ENCODE results near the gene HOXB2. TPM values are rescaled to one million over a fixed set of nuclear protein-coding genes. Genes with fewer than 3 reads are reported as not detected.
"Not testable (repeated sequence)": the region's sequence is repeated elsewhere in the genome, so short reads cannot be mapped to it uniquely, and the experiment has no call there.

The HOXB2 gene
- total RNA-seq, 1 experiment from 2014 or later = 3.0 TPM

GRCh38 chr17:48541036-48541576 is 3.8 kb downstream of the HOXB2 start:
- no peak overlapping the region for H3K4me3 Mint-ChIP-seq (ENCODE audit: unreplicated experiment)
- CTCF ChIA-PET = no interaction called here
- BruUV-seq (replicated peaks) = no TSS peak

GRCh38 chr17:48540213-48540612 is 4.7 kb downstream of the HOXB2 start:
- Mint-ChIP-seq H3K27me3 (ENCODE audit: insufficient read depth, unreplicated experiment) (no peaks in the 10 kb centered on the region), H3K4me1 (ENCODE audit: insufficient read depth, unreplicated experiment) (no peaks in the 10 kb centered on the region), H3K36me3 (ENCODE audit: insufficient read depth, unreplicated experiment) (no peaks in the 10 kb centered on the region), H3K27ac (ENCODE audit: low read depth, unreplicated experiment) (no peak overlapping the region), H3K4me3 (ENCODE audit: unreplicated experiment) (no peak overlapping the region), H3K9me3 (ENCODE audit: unreplicated experiment) (no peaks in the 10 kb centered on the region)
- intact Hi-C loops (cut with micrococcal nuclease) = no loop called here
- TF ChIP-seq CTCF (IDR thresholded peaks at IDR 0.05; ENCODE audit: unreplicated experiment) = no peak
- no peak for DNase-seq (ENCODE audit: unreplicated experiment)
- ChIA-PET CTCF (interaction anchor here (0.6 kb wide), 2 partner anchors 8 to 113 kb away, joined by 3 read pairs; no protein-coding TSS in a partner anchor), POLR2A (no interaction called here)
- no TSS peak for BruUV-seq (replicated peaks)

More at GRCh38 chr17:48541036-48541576, 3.8 kb downstream of the HOXB2 start:
- Mint-ChIP-seq H3K27ac (ENCODE audit: low read depth, unreplicated experiment) (no peak overlapping the region), H3K36me3 (ENCODE audit: insufficient read depth, unreplicated experiment) (no peaks in the 10 kb centered on the region), H3K27me3 (ENCODE audit: insufficient read depth, unreplicated experiment) (no peaks in the 10 kb centered on the region), H3K4me1 (ENCODE audit: insufficient read depth, unreplicated experiment) (no peaks in the 10 kb centered on the region), H3K9me3 (ENCODE audit: unreplicated experiment) (no peaks in the 10 kb centered on the region)
- TF ChIP-seq CTCF (IDR thresholded peaks at IDR 0.05; ENCODE audit: unreplicated experiment) = no peak
- intact Hi-C loops (cut with micrococcal nuclease) = no loop called here
- DNase-seq (ENCODE audit: unreplicated experiment) = no peak
- POLR2A ChIA-PET = no interaction called here

- BruUV-seq (replicated peaks) = no TSS peak
- Mint-ChIP-seq H3K27ac (ENCODE audit: low read depth, unreplicated experiment) (no peak overlapping the region), H3K27me3 (ENCODE audit: insufficient read depth, unreplicated experiment) (no peaks in the 10 kb centered on the region), H3K4me1 (ENCODE audit: insufficient read depth, unreplicated experiment) (no peaks in the 10 kb centered on the region), H3K36me3 (ENCODE audit: insufficient read depth, unreplicated experiment) (no peaks in the 10 kb centered on the region), H3K9me3 (ENCODE audit: unreplicated experiment) (no peaks in the 10 kb centered on the region), H3K4me3 (ENCODE audit: unreplicated experiment) (no peak overlapping the region)
- ChIA-PET POLR2A (no interaction called here), CTCF (interaction anchor here (0.6 kb wide), 2 partner anchors 280 to 441 kb away, joined by 3 read pairs; no protein-coding TSS in a partner anchor)
- TF ChIP-seq CTCF (IDR thresholded peaks at IDR 0.05; ENCODE audit: unreplicated experiment) = no peak
- intact Hi-C loops (cut with micrococcal nuclease) = no loop called here
- no peak for DNase-seq (ENCODE audit: unreplicated experiment)
Measured at GRCh38 chr17:48539177-48539576, 5.7 kb downstream of the HOXB2 start.

GRCh38 chr17:48537316-48537715 is 7.6 kb downstream of the HOXB2 start:
- Mint-ChIP-seq H3K4me1 (ENCODE audit: insufficient read depth, unreplicated experiment) (no peaks in the 10 kb centered on the region), H3K27ac (ENCODE audit: low read depth, unreplicated experiment) (no peak overlapping the region), H3K27me3 (ENCODE audit: insufficient read depth, unreplicated experiment) (no peaks in the 10 kb centered on the region), H3K9me3 (ENCODE audit: unreplicated experiment) (no peaks in the 10 kb centered on the region), H3K36me3 (ENCODE audit: insufficient read depth, unreplicated experiment) (no peaks in the 10 kb centered on the region), H3K4me3 (ENCODE audit: unreplicated experiment) (no peak overlapping the region)
- BruUV-seq (replicated peaks) = no TSS peak
- no peak for TF ChIP-seq CTCF (IDR thresholded peaks at IDR 0.05; ENCODE audit: unreplicated experiment)
- POLR2A ChIA-PET = no interaction called here
- DNase-seq (ENCODE audit: unreplicated experiment) = no peak
- intact Hi-C loops (cut with micrococcal nuclease) = no loop called here
- CTCF ChIA-PET = no interaction called here

- H3K27ac Mint-ChIP-seq (ENCODE audit: low read depth, unreplicated experiment); POLR2A ChIA-PET; H3K36me3 Mint-ChIP-seq (ENCODE audit: insufficient read depth, unreplicated experiment); H3K4me1 Mint-ChIP-seq (ENCODE audit: insufficient read depth, unreplicated experiment); CTCF ChIA-PET; H3K4me3 Mint-ChIP-seq (ENCODE audit: unreplicated experiment); intact Hi-C loops (cut with micrococcal nuclease); DNase-seq (ENCODE audit: unreplicated experiment); BruUV-seq (replicated peaks); H3K9me3 Mint-ChIP-seq (ENCODE audit: unreplicated experiment): not testable (repeated sequence)
- peaks cover 13% of the 10 kb centered on the region for H3K27me3 Mint-ChIP-seq (ENCODE audit: insufficient read depth, unreplicated experiment)
Measured at GRCh38 chr17:48535793-48536559, 8.9 kb downstream of the HOXB2 start.

All from MCF 10A (cell line).